PC-9 (cell line): ENCODE data around the gene MBP.

Experiments used
- CTCF ChIP-seq: fragments of 200-600 bp; sonication (generic); conservative IDR thresholded peaks from 2 replicates; pipeline ENCODE4 v1.6.1; 2017; ENCODE audit warnings: mixed run types, antibody characterized with exemption, mild to moderate bottlenecking, moderate library complexity
- EZH2 ChIP-seq: fragments of 200-600 bp; sonication (generic); IDR thresholded peaks from 2 replicates; pipeline ENCODE4 v1.8.0; 2017; ENCODE audit warnings: antibody characterized with exemption, low read depth

GRCh38 chr18:77016936-77017335 is 115.6 kb downstream of the MBP start:
- TF ChIP-seq CTCF (no peak), EZH2 (no peak)
